ENCODE data around the gene TNFRSF1B.

- no peak for TF ChIP-seq POLR2A (IDR thresholded peaks at IDR 0.05; ENCODE audit: low read length)
- no peak for TF ChIP-seq GATA1 (IDR thresholded peaks at IDR 0.05; ENCODE audit: low read depth, low read length)
Measured at GRCh38 chr1:12124693-12125421, 41.9 kb upstream of the TNFRSF1B start.

Data from erythroblast (primary cell).